Measurements from ENCODE around the gene GRM3. TPM values are rescaled to one million over a fixed set of nuclear protein-coding genes. Genes with fewer than 3 reads are reported as not detected.

The GRM3 gene
- total and polyA plus RNA-seq, 2 donors (not counting 3 experiments of a cell fraction or from before 2014, with no cell fraction given) = not detected

DNA sequence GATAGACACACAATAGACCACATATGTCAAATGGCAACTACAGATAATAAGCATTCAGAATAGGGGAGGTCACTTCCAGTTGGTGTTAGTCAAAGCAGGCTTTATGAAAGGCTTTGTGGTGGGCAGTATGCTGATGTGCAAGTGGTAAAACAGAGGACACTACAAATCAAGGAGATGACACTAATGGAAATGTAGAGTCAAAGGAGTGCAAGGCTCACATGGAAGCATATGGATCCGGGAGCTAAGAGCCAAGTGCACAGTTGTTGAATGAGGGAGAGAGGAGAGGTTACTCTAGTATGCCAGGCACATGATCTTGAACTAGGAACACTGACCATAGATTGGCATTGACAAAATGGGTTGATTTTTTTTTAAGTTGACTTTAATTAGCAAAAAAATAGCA lies 62.7 kb downstream of the GRM3 start:
- no peaks in the 10 kb centered on the region for H3K79me2 ChIP-seq (ENCODE audit: control insufficient read depth, insufficient read depth, low read length)
- intact Hi-C loops (cut with micrococcal nuclease) = no loop called here
- DNase-seq (ENCODE audit: low read depth, low spot score) (no peak), FAIRE-seq (no peak)
- no peak overlapping the region for H3K4me3 ChIP-seq (replicated peaks in 1 of 3; ENCODE audit: insufficient read depth in 1 of 3, low read depth in 1 of 3, low read length in 3 of 3)
- ChIA-PET POLR2A (no interaction called here), CTCF (no interaction called here)
- no peaks in the 10 kb centered on the region for H3K9me3 ChIP-seq (replicated peaks; ENCODE audit: control insufficient read depth, insufficient read depth, low read length)
- dilution Hi-C loops (cut with MboI; ENCODE audit: extremely low pct_ligation_motif_present, low sequenced_read_pairs) = no loop called here
- no peaks in the 10 kb centered on the region for H3K36me3 ChIP-seq (ENCODE audit: control insufficient read depth in 2 of 2, extremely low read depth in 1 of 2, insufficient read depth in 2 of 2, low read length in 2 of 2)
- no peak overlapping the region for H3K4me2 ChIP-seq (ENCODE audit: insufficient read depth, low read length)
- no peak overlapping the region for H3K27ac ChIP-seq (ENCODE audit: insufficient read depth, low read depth, low read length)
- no peak overlapping the region for H2AFZ ChIP-seq (ENCODE audit: low read depth, low read length)
- no peaks in the 10 kb centered on the region for H3K4me1 ChIP-seq (ENCODE audit: control insufficient read depth, extremely low read depth, insufficient read depth, low read length)
- H4K20me1 ChIP-seq (replicated peaks; ENCODE audit: control insufficient read depth, extremely low read depth, insufficient read depth, low read length) = no peaks in the 10 kb centered on the region
- H3K9ac ChIP-seq (replicated peaks; ENCODE audit: extremely low read depth, insufficient read depth, low read length) = no peak overlapping the region
- H3K27me3 ChIP-seq (ENCODE audit: control insufficient read depth in 2 of 2, insufficient read depth in 2 of 2, low read length in 2 of 2) = no peaks in the 10 kb centered on the region
- BruUV-seq (replicated peaks) = no TSS peak
- no peaks in the 10 kb centered on the region for H3K9me1 ChIP-seq (replicated peaks; ENCODE audit: control insufficient read depth, extremely low read depth, insufficient read depth, low read length)
- TF ChIP-seq GATA2 (IDR thresholded peaks at IDR 0.05; ENCODE audit: insufficient read depth, insufficient read length, low read depth, low read length) (no peak), FOS (IDR thresholded peaks at IDR 0.05; ENCODE audit: borderline replicate concordance, insufficient read depth, low read length) (no peak), EZH2 (IDR thresholded peaks at IDR 0.05; ENCODE audit: borderline replicate concordance, low read depth, low read length, severe bottlenecking) (no peak), MYC (IDR thresholded peaks at IDR 0.05; ENCODE audit: low read depth, low read length) (no peak), JUN (IDR thresholded peaks at IDR 0.05; ENCODE audit: borderline replicate concordance, insufficient read depth, insufficient read length, low read depth) (no peak), POLR2AphosphoS5 (IDR thresholded peaks at IDR 0.05; ENCODE audit: insufficient read depth, low read depth, low read length) (no peak), POLR2A (IDR thresholded peaks at IDR 0.05; ENCODE audit: low read depth, low read length) (no peak)
- TF ChIP-seq, protein P1, sequence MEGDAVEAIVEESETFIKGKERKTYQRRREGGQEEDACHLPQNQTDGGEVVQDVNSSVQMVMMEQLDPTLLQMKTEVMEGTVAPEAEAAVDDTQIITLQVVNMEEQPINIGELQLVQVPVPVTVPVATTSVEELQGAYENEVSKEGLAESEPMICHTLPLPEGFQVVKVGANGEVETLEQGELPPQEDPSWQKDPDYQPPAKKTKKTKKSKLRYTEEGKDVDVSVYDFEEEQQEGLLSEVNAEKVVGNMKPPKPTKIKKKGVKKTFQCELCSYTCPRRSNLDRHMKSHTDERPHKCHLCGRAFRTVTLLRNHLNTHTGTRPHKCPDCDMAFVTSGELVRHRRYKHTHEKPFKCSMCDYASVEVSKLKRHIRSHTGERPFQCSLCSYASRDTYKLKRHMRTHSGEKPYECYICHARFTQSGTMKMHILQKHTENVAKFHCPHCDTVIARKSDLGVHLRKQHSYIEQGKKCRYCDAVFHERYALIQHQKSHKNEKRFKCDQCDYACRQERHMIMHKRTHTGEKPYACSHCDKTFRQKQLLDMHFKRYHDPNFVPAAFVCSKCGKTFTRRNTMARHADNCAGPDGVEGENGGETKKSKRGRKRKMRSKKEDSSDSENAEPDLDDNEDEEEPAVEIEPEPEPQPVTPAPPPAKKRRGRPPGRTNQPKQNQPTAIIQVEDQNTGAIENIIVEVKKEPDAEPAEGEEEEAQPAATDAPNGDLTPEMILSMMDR (IDR thresholded peaks at IDR 0.05; ENCODE audit: extremely low read depth in 1 of 2, insufficient read depth in 1 of 2, low read depth in 1 of 2, low read length in 2 of 2) = no peak
- TF ChIP-seq, protein P2, sequence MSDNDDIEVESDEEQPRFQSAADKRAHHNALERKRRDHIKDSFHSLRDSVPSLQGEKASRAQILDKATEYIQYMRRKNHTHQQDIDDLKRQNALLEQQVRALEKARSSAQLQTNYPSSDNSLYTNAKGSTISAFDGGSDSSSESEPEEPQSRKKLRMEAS (IDR thresholded peaks at IDR 0.05; ENCODE audit: insufficient read depth, insufficient read length) = no peak
